ENCODE results near the gene MAP1LC3B2. TPM values are rescaled to one million over a fixed set of nuclear protein-coding genes. Genes with fewer than 3 reads are reported as not detected.

MAP1LC3B2 gene
- total RNA-seq, 1 donor from 2014 or later, result not detected

DNA sequence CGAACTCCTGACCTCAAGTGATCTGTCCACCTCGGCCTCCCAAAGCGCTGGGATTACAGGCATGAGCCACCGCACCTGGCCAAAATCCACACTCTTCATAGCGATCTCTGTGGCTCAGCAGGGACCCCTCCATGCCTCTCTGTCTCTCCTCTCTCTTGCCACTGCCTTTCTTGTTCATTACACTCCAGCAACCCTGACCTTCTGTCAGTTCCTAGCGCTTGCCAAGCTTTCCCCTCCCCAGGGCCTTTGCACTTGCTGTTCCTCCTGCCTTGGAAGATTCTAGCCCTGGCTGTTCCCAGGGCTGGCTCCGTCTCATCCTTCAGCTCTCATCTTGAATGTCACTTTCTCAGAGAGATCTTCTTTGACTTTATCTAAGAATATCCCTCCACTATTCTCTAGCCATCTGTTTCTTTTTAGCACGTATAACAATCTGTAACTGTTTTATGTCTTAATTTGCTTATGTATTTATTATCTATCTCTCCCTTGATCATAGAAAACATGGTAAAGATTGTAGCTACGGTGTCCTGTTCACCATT, 38.9 kb upstream of the MAP1LC3B2 start:
- Mint-ChIP-seq H3K9me3 (ENCODE audit: unreplicated experiment) (no peaks in the 10 kb centered on the region), H3K4me1 (ENCODE audit: unreplicated experiment) (peaks cover 5% of the 10 kb centered on the region), H3K4me3 (ENCODE audit: unreplicated experiment) (no peak overlapping the region), H3K36me3 (ENCODE audit: low read depth, unreplicated experiment) (no peaks in the 10 kb centered on the region), H3K27ac (ENCODE audit: unreplicated experiment) (no peak overlapping the region), H3K27me3 (ENCODE audit: unreplicated experiment) (peaks cover 6% of the 10 kb centered on the region)
- no peak for DNase-seq (ENCODE audit: low spot score)
- no peak for TF ChIP-seq CTCF (IDR thresholded peaks at IDR 0.05; ENCODE audit: unreplicated experiment)

DNA sequence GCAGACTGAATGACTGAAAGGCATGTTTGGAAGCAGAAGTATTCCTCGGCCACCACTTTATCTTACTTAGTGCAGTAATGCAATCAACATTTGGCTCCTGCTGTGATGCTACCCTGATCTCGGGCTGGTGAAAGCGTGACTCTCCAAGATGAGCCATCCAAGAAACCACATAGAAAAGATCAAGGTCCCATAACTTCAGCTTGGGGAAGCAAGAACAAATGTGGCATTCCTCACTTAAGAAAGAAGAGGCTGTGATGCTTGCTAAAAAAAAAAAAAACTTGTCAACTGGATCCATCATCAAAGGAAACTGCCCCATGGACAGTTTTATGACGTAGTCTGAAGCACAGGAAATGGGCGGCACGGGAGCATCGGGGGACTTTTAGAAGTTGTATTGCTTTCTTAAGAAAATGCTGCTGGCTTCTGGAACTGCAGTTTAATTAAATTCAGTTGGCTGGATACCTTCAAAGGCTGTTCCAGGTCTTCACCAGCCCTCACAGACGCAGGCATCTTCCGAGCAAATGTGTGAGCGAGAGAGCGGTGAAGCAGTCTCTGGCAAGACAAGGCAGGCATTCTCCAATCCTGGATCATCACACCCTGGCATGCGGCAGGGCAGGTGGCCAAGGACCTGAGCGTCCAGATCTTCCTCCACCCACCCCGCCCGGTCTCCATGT, 38.2 kb upstream of the MAP1LC3B2 start:
- no peak overlapping the region for H3K27ac Mint-ChIP-seq (ENCODE audit: unreplicated experiment)
- no peak overlapping the region for H3K4me3 Mint-ChIP-seq (ENCODE audit: unreplicated experiment)
- H3K4me1 Mint-ChIP-seq (ENCODE audit: unreplicated experiment), result peaks cover 9% of the 10 kb centered on the region
- DNase-seq (ENCODE audit: low spot score), result no peak
- peaks cover 6% of the 10 kb centered on the region for H3K27me3 Mint-ChIP-seq (ENCODE audit: unreplicated experiment)
- H3K9me3 Mint-ChIP-seq (ENCODE audit: unreplicated experiment), result no peaks in the 10 kb centered on the region
- no peaks in the 10 kb centered on the region for H3K36me3 Mint-ChIP-seq (ENCODE audit: low read depth, unreplicated experiment)
- no peak for TF ChIP-seq CTCF (IDR thresholded peaks at IDR 0.05; ENCODE audit: unreplicated experiment)

DNA sequence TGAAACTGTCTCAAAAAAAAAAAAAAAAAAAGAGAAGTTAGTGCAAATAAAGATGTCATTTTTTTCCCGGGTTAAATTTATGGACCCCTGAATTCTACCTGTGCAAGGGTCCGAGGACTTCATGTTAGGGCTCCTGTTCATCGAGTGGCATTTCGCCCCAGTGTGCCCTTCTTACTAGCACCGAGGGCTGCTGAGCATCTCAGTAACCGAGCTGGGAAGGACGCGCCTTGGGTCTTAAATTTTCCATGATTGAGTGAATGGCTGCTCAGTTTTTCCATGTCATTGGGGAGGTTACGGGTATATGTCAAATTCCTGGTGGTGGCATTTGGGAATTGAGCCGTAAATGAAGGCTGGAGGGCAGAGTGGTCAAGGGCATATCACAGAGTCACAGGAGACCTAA, 34.9 kb upstream of the MAP1LC3B2 start:
- H3K4me1 Mint-ChIP-seq (ENCODE audit: unreplicated experiment), result peaks cover 17% of the 10 kb centered on the region
- no peaks in the 10 kb centered on the region for H3K36me3 Mint-ChIP-seq (ENCODE audit: low read depth, unreplicated experiment)
- no peak for DNase-seq (ENCODE audit: low spot score)
- no peaks in the 10 kb centered on the region for H3K9me3 Mint-ChIP-seq (ENCODE audit: unreplicated experiment)
- TF ChIP-seq CTCF (IDR thresholded peaks at IDR 0.05; ENCODE audit: unreplicated experiment), result no peak
- no peak overlapping the region for H3K4me3 Mint-ChIP-seq (ENCODE audit: unreplicated experiment)
- no peak overlapping the region for H3K27ac Mint-ChIP-seq (ENCODE audit: unreplicated experiment)
- H3K27me3 Mint-ChIP-seq (ENCODE audit: unreplicated experiment), result peaks cover 6% of the 10 kb centered on the region

DNA sequence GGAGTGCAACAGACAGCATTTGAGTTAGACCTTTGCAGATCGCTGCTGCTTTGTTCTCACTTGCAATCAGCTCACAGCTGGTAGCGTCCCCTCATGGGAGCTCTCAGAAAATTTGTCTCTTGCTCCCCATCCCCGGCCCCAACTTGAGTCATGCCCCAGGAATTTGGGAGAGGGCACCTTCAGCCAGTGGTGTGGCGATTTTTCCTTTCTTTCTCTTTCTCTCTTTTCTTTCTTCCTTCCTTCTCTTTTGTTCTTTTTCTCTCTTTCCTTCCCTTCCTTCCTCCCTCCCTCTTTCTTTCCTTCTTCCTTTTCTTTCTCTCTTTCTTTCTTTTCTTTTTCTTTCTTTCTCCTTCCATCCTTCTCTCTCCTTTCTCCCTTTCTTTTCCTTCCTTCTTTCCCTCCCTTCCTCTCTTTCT, 34.2 kb upstream of the MAP1LC3B2 start:
- H3K27ac Mint-ChIP-seq (ENCODE audit: unreplicated experiment), result no peak overlapping the region
- peaks cover 6% of the 10 kb centered on the region for H3K27me3 Mint-ChIP-seq (ENCODE audit: unreplicated experiment)
- DNase-seq (ENCODE audit: low spot score), result no peak
- H3K36me3 Mint-ChIP-seq (ENCODE audit: low read depth, unreplicated experiment), result no peaks in the 10 kb centered on the region
- peaks cover 17% of the 10 kb centered on the region for H3K4me1 Mint-ChIP-seq (ENCODE audit: unreplicated experiment)
- no peaks in the 10 kb centered on the region for H3K9me3 Mint-ChIP-seq (ENCODE audit: unreplicated experiment)
- H3K4me3 Mint-ChIP-seq (ENCODE audit: unreplicated experiment), result no peak overlapping the region
- TF ChIP-seq CTCF (IDR thresholded peaks at IDR 0.05; ENCODE audit: unreplicated experiment), result no peak

- Mint-ChIP-seq H3K36me3 (ENCODE audit: low read depth, unreplicated experiment) (no peaks in the 10 kb centered on the region), H3K27ac (ENCODE audit: unreplicated experiment) (no peak overlapping the region), H3K4me3 (ENCODE audit: unreplicated experiment) (no peak overlapping the region), H3K4me1 (ENCODE audit: unreplicated experiment) (peaks cover 17% of the 10 kb centered on the region), H3K27me3 (ENCODE audit: unreplicated experiment) (peaks cover 6% of the 10 kb centered on the region), H3K9me3 (ENCODE audit: unreplicated experiment) (no peaks in the 10 kb centered on the region)
- no peak for DNase-seq (ENCODE audit: low spot score)
- TF ChIP-seq CTCF (IDR thresholded peaks at IDR 0.05; ENCODE audit: unreplicated experiment), result no peak
Measured at GRCh38 chr12:116525418-116526001, 33.7 kb upstream of the MAP1LC3B2 start.

All from endothelial cell (in vitro differentiated cells).